ENCODE results near the gene DMD.
"Not testable (repeated sequence)": the region's sequence is repeated elsewhere in the genome, so short reads cannot be mapped to it uniquely, and the experiment has no call there.

Gene DMD

DNA sequence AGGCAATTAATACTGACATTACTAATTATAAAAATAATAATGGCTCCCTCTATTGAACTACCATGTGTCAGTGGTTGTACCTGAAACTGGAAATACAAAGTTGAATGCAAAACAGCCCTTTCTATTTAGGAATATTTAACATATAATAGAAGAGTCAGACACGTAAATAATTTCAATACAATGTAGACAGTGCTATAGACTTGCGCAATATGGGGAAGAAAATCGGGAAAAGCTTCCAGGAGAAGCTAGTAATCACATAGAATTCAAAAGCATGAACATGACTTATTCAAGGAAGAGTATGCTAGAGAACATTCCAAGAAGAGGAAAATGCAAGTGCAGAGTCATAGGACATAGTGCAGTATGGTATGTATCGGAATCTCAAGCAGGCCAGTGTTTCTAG lies 1730.7 kb downstream of the DMD start:
- DNase-seq, result no peak

- no peak for DNase-seq
Measured at GRCh38 chrX:31471229-31471628, 1740.1 kb downstream of the DMD start.

- not testable (repeated sequence) for DNase-seq
Measured at GRCh38 chrX:31470753-31471152, 1740.6 kb downstream of the DMD start.

DNA sequence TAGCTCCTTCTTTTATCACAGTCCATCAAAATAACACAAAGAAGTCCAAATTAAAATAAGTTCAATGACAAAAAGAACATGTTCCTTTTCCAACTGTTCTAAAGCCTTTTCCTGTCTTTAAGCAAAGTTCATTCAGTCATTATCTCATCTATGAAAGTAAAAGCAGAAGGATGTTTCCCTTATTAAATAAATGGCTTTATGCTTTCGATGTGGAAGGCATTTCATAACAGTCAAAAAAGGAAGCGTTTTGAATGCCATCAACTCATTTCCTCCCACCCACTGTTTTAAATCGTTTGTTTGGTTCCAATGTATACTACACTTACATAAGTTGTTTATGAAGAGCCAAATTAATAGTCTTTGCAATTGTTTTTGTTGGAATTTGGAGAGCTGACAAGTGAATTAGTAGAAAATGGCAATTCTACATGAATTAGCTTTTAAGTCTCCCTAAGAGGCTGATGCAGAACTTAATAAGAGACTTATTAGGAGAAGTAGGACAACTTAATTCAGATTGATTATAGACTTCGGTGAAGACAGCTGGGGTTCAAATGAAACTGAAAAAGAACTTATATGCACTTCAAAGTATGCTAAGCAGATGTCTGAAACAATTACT lies 1746.9 kb downstream of the DMD start:
- DNase-seq, result no peak

- DNase-seq, result no peak
Measured at GRCh38 chrX:31461266-31461665, 1750.1 kb downstream of the DMD start.

DNA sequence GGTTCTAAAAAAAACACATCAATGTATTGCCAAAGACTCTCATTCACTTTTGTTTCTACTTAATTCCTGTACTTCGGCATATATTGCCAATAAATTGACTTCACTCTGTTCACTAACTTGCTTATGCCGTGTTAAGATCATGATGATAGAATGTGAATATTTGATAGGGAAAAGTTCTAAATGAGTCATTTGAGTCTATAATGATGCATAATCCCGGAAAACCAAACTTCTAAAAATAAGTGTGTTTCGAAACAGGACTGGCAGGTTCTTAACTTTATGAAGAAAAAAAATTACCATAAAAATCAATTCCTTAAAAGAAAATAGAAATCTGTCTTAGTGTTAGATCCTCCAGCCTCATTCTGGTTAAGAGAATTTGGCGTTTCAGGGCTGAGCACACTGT lies 1752.0 kb downstream of the DMD start:
- DNase-seq, result no peak

GRCh38 chrX:31449965-31450364 lies 1761.4 kb downstream of the DMD start:
- DNase-seq, result no peak

GRCh38 chrX:31449081-31449480 lies 1762.3 kb downstream of the DMD start:
- DNase-seq, result no peak

DNA sequence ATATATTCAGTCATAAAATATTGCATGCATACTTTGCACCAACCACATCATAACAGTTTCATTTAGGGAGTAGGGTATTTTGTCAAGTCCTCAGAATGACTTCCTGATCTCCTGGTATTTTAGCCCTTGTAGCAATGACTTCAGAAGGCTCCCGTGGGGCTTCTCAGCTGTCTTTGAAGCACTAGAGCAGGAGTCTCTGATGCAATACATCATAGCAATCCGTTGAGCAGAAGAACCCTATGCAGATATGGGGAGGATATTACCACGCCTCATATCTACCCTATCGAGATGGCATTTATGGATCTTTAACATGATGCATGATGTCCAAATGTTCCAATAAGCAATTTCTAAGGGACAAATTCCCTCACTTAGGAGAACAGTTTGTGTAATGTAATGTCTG lies 1765.8 kb downstream of the DMD start:
- DNase-seq, result no peak

GRCh38 chrX:31443654-31444053 lies 1767.7 kb downstream of the DMD start:
- DNase-seq, result no peak

- DNase-seq, result no peak
Measured at GRCh38 chrX:31440546-31440945, 1770.8 kb downstream of the DMD start.

DNA sequence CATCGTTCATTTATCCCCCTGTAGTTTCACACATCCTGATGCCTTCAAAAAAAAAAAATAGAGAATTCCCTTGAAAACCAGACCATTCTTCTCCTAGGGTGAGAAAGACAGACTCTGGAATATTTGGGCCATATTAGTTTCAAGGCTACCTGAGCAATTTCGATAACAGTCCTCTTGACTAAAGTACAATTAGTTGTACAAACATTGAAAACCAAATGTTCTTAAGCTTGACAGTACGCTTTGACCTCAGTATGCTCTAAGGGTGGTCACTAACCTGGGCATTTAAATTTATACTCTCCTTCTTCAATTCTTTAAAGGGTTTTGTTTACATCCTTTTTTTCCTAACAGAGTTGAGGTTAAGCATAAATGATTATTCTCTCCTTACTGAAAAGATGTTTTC lies 1774.9 kb downstream of the DMD start:
- DNase-seq, result no peak

GRCh38 chrX:31435592-31435991 lies 1775.8 kb downstream of the DMD start:
- peak in 1 of 2 donors; percentile 0 for DNase-seq

GRCh38 chrX:31433856-31434255 lies 1777.5 kb downstream of the DMD start:
- DNase-seq, result no peak

- DNase-seq, result no peak
Measured at GRCh38 chrX:31429915-31430314, 1781.4 kb downstream of the DMD start.

- DNase-seq, result peak; percentile 1 to 2
Measured at GRCh38 chrX:31423609-31424189, 1787.7 kb downstream of the DMD start.

GRCh38 chrX:31421441-31421840 lies 1789.9 kb downstream of the DMD start:
- no peak for DNase-seq

- no peak for DNase-seq
Measured at GRCh38 chrX:31420711-31421151, 1790.6 kb downstream of the DMD start.

DNA sequence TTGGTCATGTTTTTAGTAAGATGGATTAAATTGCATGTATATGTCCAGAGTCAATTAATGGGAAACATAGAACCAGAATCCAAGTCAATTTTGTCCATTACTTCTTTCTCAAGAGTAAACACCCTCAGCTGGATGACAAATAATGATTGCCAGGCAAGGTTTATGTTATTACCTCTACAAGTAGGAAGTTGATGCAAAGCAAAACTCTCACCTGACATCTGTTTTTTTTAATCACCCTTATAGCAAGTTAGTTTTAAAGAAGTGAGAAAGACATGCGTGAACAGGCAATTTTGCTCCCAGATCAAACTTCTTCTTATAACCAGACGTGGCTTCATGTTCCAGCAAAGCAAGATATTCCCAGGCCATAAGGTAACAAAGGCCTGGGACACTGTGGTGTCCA lies 1791.0 kb downstream of the DMD start:
- no peak for DNase-seq

- no peak for DNase-seq
Measured at GRCh38 chrX:31397119-31397518, 1814.2 kb downstream of the DMD start.

DNA sequence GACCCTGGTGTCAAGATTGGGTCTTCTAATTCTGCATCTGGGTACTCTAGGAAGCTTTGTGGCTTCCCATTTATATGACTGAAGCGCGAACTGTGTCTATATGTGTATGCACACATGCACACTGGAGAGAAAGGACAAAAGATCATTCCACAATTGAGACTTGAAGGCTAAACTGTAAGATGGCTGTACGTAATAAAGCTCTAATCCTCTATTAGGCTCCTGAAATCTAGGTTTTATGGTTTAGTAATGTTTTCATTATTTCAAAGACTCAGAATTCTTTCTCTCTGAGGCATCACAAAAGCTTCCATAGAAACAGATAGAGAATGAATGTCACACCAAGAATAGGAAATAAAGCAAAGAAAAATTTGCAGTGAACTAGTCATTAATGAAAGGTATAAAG lies 1818.8 kb downstream of the DMD start:
- no peak for DNase-seq

DNA sequence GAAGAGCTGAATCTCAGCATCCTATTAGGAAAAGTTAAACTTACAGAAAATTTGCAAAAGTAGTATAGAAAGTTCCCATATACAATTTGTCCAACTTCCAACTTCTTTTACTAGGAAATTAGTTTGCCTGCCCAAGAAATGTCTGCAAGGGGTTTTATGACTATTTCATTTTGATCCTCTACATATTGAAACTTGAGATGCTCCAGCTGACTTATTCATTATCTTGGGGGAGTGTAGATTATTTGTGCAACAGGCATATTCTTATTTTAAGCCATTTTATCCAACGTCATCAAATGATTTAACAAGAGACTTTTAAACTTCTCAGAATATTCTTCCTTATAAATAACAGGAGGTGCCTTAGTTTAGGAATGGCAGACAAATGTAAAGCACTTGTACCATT lies 1822.4 kb downstream of the DMD start:
- DNase-seq, result no peak

GRCh38 chrX:31384471-31384870 lies 1826.9 kb downstream of the DMD start:
- no peak for DNase-seq

DNA sequence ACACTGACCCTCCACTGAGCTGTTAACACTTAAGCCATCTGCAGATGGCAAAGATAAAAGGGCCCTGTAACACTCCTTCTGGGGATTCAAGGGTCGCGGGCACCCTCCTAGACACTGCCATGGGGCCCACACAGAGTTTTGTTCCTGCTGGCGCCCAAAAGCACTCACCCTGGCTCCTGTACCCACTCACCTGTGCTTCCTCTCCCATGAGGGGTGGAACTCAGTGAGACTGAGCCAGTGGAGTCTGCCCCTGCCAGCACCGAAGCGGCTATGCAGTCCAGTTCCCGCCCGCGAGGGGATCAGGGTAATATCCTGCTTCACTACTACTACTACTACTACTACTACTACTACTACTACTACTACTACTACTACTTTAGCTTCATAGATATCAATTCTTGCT lies 1827.4 kb downstream of the DMD start:
- DNase-seq, result no peak

DNA sequence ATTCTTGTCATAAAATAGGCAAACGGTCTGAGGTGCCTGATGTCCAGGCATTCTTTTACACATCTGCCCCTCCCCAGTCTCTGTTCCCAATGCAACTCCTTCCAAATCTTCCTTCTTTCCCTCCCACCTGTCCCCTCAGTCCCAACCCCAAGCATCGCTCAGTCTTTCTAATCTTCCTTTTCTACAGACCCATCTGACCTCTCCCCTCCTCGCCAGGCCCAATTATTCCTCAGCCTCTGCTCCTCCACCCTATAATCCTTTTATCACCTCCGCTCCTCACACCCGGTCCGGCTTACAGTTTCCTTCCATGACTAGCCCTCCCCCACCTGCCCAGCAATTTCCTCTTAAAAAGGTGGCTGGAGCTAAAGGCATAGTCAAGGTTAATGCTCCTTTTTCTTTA lies 1832.4 kb downstream of the DMD start:
- not testable (repeated sequence) for DNase-seq
